GM21576 (cell line): ENCODE results near the gene HACD3.
A peak's percentile ranks its signal among the peaks of the same experiment; 100 is the strongest.
"Not testable (repeated sequence)": the region's sequence is repeated elsewhere in the genome, so short reads cannot be mapped to it uniquely, and the experiment has no call there.

Experiments used
- ATAC-seq: cut with Tn5 transposase; IDR thresholded peaks from one replicate; pipeline ENCODE4 v1.9.1; 2021; ENCODE audit warnings: mild to moderate bottlenecking, moderate library complexity; ENCODE audit not compliant: unreplicated experiment

HACD3 gene

GRCh38 chr15:65598468-65598867, 68.2 kb downstream of the HACD3 start:
- no peak for ATAC-seq

- ATAC-seq = no peak
Observed at GRCh38 chr15:65599677-65600076, 69.4 kb downstream of the HACD3 start.

GRCh38 chr15:65603134-65603533, 72.9 kb downstream of the HACD3 start:
- ATAC-seq = no peak

GRCh38 chr15:65603559-65603958, 73.3 kb downstream of the HACD3 start:
- ATAC-seq = no peak

GRCh38 chr15:65610871-65611718, 80.8 kb downstream of the HACD3 start, which contains the start of gene INTS14:
TSS of gene INTS14 (minus strand) at chr15:65611131. CDS start at chr15:65607380, 3,751 bp downstream.
- ATAC-seq = peak; percentile 94

- no peak for ATAC-seq
Observed at GRCh38 chr15:65611888-65612615, 81.8 kb downstream of the HACD3 start.

- ATAC-seq = no peak
Observed at GRCh38 chr15:65612616-65612946, 82.3 kb downstream of the HACD3 start.

GRCh38 chr15:65612949-65613744, 82.9 kb downstream of the HACD3 start:
- ATAC-seq = no peak

GRCh38 chr15:65615887-65616286, 85.6 kb downstream of the HACD3 start:
- not testable (repeated sequence) for ATAC-seq

GRCh38 chr15:65618560-65619109, 88.4 kb downstream of the HACD3 start:
- no peak for ATAC-seq

- no peak for ATAC-seq
Observed at GRCh38 chr15:65619626-65620290, 89.5 kb downstream of the HACD3 start.

GRCh38 chr15:65620833-65621232, 90.6 kb downstream of the HACD3 start:
- ATAC-seq = no peak

- ATAC-seq = no peak
Observed at GRCh38 chr15:65621638-65622037, 91.4 kb downstream of the HACD3 start, which contains the start of gene SLC24A1. TSS of gene SLC24A1 (plus strand) at chr15:65621938. CDS start at chr15:65624081, 2,143 bp downstream.

- no peak for ATAC-seq
Observed at GRCh38 chr15:65623103-65623502, 92.8 kb downstream of the HACD3 start.

- ATAC-seq = no peak
Observed at GRCh38 chr15:65626856-65627255, 96.6 kb downstream of the HACD3 start.
